Body of pancreas (tissue), 4 donors: Measurements from ENCODE around the gene ATOH1.

Source experiments
- CTCF ChIP-seq, 7 experiments: fragments of 450-650 bp in 4 of 7; fragments of 200-600 bp in 3 of 7; sonication (generic) in 3 of 7; IDR thresholded peaks; one replicate each; pipeline ENCODE4 v1.5.1; 2016 to 2019; ENCODE audit warnings: antibody characterized with exemption in 7 of 7
- POLR2A ChIP-seq, 3 donors: fragments of 450-650 bp; IDR thresholded peaks; one replicate each; pipeline ENCODE4 v1.6.1; 2016; ENCODE audit warnings: antibody characterized with exemption in 3 of 3, mild to moderate bottlenecking in 2 of 3

DNA sequence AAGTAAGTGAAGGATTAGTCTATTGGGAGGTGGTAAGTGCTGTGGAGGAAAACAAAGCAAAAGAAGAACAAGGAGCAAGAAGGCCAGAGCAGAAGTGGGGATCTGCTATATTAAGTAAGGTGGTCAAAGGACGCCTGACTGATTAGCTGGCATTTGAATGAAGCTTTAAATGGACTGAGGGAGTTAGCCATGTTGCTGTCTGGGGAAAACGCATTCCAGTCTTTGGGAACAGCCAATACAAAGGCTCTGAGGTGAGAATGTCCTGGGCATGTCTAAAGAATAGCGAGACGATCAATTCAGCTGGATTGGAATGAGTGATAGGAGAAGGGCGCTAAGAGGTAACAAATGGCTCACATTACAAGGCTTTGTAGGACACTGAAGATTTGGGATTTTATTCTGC, 48.5 kb upstream of the ATOH1 start:
- TF ChIP-seq POLR2A (IDR thresholded peaks at IDR 0.05): no peak
- no peak for TF ChIP-seq CTCF (IDR thresholded peaks at IDR 0.05)
